BE2C (cell line): ENCODE data around the gene LTA4H.

Experiments used
- DNase-seq: peaks from one replicate; pipeline ENCODE4 v3.0.0-alpha.2; 2020
- H3K27me3 ChIP-seq: fragments of 250-450 bp; sonication (Bioruptor Pico); 2 replicates; pipeline ENCODE4 v1.5.1; 2020; ENCODE audit warnings: mild to moderate bottlenecking
- H3K36me3 ChIP-seq: fragments of 250-450 bp; sonication (Bioruptor Pico); 2 replicates; pipeline ENCODE4 v1.5.1; 2020; ENCODE audit warnings: mild to moderate bottlenecking
- H3K4me1 ChIP-seq: fragments of 250-450 bp; sonication (Bioruptor Pico); 2 replicates; pipeline ENCODE4 v1.5.1; 2020
- H3K4me3 ChIP-seq: 2 replicates; pipeline ENCODE4 v1.5.1; 2011; ENCODE audit warnings: low read depth, low read length
- H3K9me3 ChIP-seq: fragments of 250-450 bp; sonication (Bioruptor Pico); 2 replicates; pipeline ENCODE4 v1.5.1; 2020
- TF ChIP-seq, protein P1 (sequence below): IDR thresholded peaks from 2 replicates; pipeline ENCODE4 v1.5.1; 2012; ENCODE audit warnings: mild to moderate bottlenecking, low read depth, low read length

The LTA4H gene

DNA sequence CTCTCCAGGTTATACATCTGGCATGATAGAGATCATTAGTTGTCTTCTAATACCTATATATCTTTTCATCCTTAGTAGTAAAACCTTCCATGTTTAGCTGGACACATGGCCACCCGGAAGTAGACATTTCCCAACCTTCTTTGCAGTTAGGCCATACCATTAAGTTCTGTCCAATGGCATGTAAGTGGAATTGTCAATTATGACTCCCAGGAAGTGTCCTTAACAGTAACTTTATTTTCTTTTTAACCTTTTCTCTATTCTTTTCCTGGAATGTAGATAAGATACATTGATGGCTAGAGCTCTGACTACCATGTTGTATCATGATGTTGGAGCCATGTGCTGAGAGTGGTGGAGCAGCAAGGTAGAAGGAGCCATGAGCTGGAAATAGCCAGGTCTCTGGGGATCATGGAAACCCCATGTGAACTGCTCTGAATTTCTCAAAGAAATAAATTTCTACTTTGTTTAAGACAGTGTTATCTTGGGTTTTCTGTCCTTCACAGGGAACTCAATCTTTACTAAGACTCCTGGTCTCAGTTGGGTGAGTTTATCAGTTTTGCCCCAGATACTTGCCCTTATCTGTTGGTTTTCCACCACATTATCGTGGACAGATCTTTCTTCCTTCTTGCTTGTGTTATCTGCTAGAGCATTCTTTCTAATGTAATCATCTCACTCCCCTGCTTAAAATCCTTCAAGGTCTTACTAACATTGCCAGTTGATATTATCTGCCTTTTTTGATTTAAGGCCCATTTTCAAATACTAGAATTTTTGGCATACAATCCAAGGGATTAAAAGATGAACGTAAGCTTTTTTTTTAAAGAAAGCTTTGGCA is 5.1 kb upstream of the LTA4H start:
- no peaks in the 10 kb centered on the region for H3K27me3 ChIP-seq
- DNase-seq: no peak
- H3K9me3 ChIP-seq: no peaks in the 10 kb centered on the region
- no peak overlapping the region for H3K4me3 ChIP-seq
- H3K4me1 ChIP-seq: no peaks in the 10 kb centered on the region; the same call in 1 of the 2 replicates
- no peaks in the 10 kb centered on the region for H3K36me3 ChIP-seq
- TF ChIP-seq, protein P1, sequence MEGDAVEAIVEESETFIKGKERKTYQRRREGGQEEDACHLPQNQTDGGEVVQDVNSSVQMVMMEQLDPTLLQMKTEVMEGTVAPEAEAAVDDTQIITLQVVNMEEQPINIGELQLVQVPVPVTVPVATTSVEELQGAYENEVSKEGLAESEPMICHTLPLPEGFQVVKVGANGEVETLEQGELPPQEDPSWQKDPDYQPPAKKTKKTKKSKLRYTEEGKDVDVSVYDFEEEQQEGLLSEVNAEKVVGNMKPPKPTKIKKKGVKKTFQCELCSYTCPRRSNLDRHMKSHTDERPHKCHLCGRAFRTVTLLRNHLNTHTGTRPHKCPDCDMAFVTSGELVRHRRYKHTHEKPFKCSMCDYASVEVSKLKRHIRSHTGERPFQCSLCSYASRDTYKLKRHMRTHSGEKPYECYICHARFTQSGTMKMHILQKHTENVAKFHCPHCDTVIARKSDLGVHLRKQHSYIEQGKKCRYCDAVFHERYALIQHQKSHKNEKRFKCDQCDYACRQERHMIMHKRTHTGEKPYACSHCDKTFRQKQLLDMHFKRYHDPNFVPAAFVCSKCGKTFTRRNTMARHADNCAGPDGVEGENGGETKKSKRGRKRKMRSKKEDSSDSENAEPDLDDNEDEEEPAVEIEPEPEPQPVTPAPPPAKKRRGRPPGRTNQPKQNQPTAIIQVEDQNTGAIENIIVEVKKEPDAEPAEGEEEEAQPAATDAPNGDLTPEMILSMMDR: no peak

DNA sequence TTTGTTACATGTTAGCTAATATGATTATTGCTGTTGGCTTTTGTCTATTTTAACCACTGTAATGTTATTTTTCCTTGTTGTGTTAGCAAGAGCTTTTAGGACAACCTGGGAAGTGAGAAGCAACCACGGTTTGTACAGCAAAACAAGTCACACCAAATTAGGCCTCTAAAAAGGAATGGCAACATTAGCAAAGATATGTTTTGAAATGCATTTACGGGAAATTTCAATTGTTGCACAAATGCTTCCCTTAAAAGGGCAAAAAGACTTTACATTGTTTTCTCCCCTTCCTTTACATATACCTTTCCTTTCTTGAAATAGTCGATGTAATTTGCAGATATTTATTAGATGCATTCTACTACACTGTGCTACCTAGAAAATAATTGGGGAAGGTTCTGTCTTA is 4.1 kb upstream of the LTA4H start:
- DNase-seq: no peak
- TF ChIP-seq, protein P1: no peak
- Histone ChIP-seq H3K9me3 (no peaks in the 10 kb centered on the region), H3K4me3 (no peak overlapping the region), H3K27me3 (no peaks in the 10 kb centered on the region), H3K36me3 (no peaks in the 10 kb centered on the region), H3K4me1 (no peaks in the 10 kb centered on the region; the same call in 1 of the 2 replicates)

GRCh38 chr12:96036765-96037455 is 1.5 kb upstream of the LTA4H start:
- no peak for DNase-seq
- TF ChIP-seq, protein P1: no peak
- Histone ChIP-seq H3K36me3 (no peaks in the 10 kb centered on the region), H3K27me3 (no peaks in the 10 kb centered on the region), H3K9me3 (no peaks in the 10 kb centered on the region), H3K4me1 (no peaks in the 10 kb centered on the region; the same call in 1 of the 2 replicates), H3K4me3 (no peak overlapping the region)

DNA sequence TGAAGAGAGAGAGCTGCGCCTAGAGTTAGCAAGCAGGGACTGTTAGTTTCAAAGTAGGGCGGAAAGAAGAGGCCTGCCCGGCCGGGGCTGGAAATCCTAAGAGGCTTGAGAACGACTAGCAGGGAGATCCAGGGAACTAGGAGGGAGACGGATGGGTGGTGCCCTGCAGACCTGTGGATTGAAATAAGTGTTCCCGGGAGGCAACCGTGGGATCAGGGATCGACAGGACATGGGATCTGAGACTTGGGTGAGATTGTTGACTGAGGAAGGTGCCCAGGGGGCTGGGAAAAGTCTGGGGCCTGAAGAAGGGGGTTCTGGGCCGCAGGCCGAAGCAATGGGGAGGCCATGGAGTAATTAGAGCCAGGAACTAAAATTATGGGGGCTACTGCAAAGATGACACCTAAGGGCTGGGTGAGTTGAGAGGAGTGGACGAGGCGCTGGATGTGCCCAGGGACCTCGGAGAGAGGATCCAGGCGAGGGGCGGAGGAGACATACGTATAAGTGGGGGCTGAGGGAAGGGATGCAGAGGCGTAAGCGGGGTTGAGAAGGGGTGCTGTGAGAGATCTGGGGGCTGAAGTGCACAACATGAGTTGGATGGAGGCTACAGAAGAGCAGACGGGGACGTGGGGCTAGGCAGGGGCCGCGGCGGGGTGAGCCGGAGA is 635 bp downstream of the LTA4H start:
- DNase-seq: peak; percentile 37
- Histone ChIP-seq H3K4me1 (no peaks in the 10 kb centered on the region; the same call in 1 of the 2 replicates), H3K9me3 (no peaks in the 10 kb centered on the region), H3K36me3 (no peaks in the 10 kb centered on the region), H3K27me3 (no peaks in the 10 kb centered on the region), H3K4me3 (peak overlapping the region; percentile 97)
- TF ChIP-seq, protein P1: no peak

DNA sequence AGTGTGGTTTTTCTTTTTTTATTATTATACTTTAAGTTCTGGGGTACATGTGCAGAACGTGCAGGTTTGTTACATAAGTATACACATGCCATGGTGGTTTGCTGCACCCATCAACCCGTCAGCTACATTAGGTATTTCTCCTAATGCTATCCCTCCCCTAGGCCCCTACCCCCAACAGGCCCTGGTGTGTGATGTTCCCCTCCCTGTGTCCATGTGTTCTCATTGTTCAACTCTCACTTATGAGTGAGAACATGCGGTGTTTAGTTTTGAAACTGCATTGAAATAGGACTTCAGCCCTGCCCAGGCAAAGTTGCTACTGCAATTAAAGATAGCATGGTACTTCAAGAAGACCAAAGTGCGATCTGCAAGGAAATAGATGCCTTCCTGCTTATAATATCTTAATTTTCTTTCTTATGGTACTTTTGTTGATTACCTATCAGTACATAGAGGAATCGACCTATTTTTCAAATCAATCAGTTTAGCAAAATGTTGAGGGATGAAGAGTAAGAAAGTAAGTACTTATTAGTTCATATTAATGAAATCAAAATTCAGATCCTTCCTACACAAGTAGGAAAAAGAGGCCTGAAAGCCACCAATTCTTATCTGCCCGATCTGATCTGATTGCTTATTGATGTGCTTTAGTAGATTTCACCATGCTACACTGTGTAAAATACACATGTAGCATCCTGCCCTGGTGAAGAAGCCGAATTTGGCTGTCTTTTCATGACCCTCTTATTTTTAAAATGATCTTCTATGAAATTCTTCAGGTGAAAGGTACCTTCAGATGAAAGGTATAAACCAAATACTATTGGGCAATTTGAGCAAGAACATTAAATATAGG is 1.6 kb downstream of the LTA4H start:
- H3K36me3 ChIP-seq: no peaks in the 10 kb centered on the region
- no peaks in the 10 kb centered on the region; the same call in 1 of the 2 replicates for H3K4me1 ChIP-seq
- DNase-seq: no peak
- H3K4me3 ChIP-seq: peak overlapping the region; percentile 97
- H3K27me3 ChIP-seq: no peaks in the 10 kb centered on the region
- H3K9me3 ChIP-seq: no peaks in the 10 kb centered on the region
- TF ChIP-seq, protein P1: no peak
